Naive thymus-derived CD8-positive, alpha-beta T cell (primary cell): ENCODE measurements around the gene CTIF. TPM values are rescaled to one million over a fixed set of nuclear protein-coding genes. Genes with fewer than 3 reads are reported as not detected.

ENCODE experiments used
- ATAC-seq, 2 donors: fragments of 150-1000 bp; cut with Tn5 transposase in 1 of 2; sonication (Bioruptor Pico), chemical (Tn5 transposase) in 1 of 2; 1 replicate in 1 of 2; 2 replicates in 1 of 2; pipeline ENCODE4 v1.10.0; 2021; ENCODE audit warnings: mild to moderate bottlenecking in 2 of 2, moderate library complexity in 2 of 2
- POLR2A ChIA-PET: fragments of 350-600 bp; sonication (Branson Sonifier 250); formaldehyde crosslinking; loops from one replicate; lab custom pipeline; 2021; ENCODE audit warnings: antibody characterized with exemption; lab: Charles Lee
- DNase-seq, 10 donors: peaks; one replicate each; pipeline versions ENCODE4 v3.0.0 to v3.0.0-alpha.2; 2020 to 2022
- H3K27ac Mint-ChIP-seq, 10 donors: one replicate each; pipeline ENCODE4 v1.8.0; 2020 to 2022; ENCODE audit warnings: mild to moderate bottlenecking in 10 of 10, mixed read lengths in 10 of 10, moderate library complexity in 4 of 10, inconsistent platforms in 1 of 10
- H3K27me3 Mint-ChIP-seq, 5 donors: one replicate each; pipeline ENCODE4 v1.8.0; 2021 to 2022; ENCODE audit warnings: mixed read lengths in 5 of 5
- H3K36me3 Mint-ChIP-seq, 3 donors: one replicate each; pipeline ENCODE4 v1.8.0; 2020 to 2022; ENCODE audit warnings: mixed read lengths in 3 of 3, mild to moderate bottlenecking in 2 of 3, inconsistent platforms in 1 of 3
- H3K4me1 Mint-ChIP-seq, 4 donors: one replicate each; pipeline ENCODE4 v1.8.0; 2021 to 2022; ENCODE audit warnings: mixed read lengths in 4 of 4
- H3K4me3 Mint-ChIP-seq, 10 donors: one replicate each; pipeline ENCODE4 v1.8.0; 2020 to 2022; ENCODE audit warnings: mild to moderate bottlenecking in 10 of 10, mixed read lengths in 10 of 10, moderate library complexity in 6 of 10, inconsistent platforms in 1 of 10
- H3K9me3 Mint-ChIP-seq, 9 donors: one replicate each; pipeline ENCODE4 v1.8.0; 2020 to 2022; ENCODE audit warnings: mixed read lengths in 9 of 9, mild to moderate bottlenecking in 3 of 9, inconsistent platforms in 1 of 9, moderate library complexity in 1 of 9
- polyA plus RNA-seq, 3 donors: library from polyadenylated mRNA; unstranded; fragments of 300-500 nt; fragmentation: Illumina TruSeq; gene quantifications; one replicate each; pipeline ENCODE4 v1.2.3, GENCODE V29; 2021
- total RNA-seq, 8 experiments: library from RNA in 2 of 8; stranded (reverse) in 2 of 8; gene quantifications; one replicate each; pipeline ENCODE4 v1.2.3 and lab custom pipeline; 2021 to 2026

Gene CTIF
- total and polyA plus RNA-seq, 5 experiments from 2014 or later, result 0.06 to 3.4 (median 2.0) TPM; not detected in 2

DNA sequence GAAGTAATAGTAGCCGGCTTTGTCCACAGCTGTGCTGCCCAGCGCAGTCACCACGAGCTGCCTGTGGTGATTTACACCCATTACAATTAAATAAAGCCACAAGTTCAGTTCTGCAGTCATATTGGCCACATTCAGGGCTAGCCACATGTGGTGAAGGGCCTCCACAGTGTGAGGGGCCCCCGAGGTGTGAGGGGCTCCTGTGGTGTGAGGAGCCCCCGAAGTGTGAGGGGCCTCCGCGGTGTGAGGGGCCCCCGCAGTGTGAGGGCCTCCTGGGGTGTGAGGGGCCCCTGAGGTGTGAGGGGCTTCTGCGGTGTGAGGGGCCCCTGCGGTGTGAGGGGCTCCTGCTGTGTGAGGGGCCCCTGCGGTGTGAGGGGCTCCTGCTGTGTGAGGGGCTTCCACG, 191.2 kb downstream of the CTIF start:
- POLR2A ChIA-PET, result no interaction called here
- Mint-ChIP-seq H3K27me3 (no peaks in the 10 kb centered on the region), H3K27ac (no peak overlapping the region), H3K4me3 (no peak overlapping the region), H3K36me3 (no peaks in the 10 kb centered on the region), H3K4me1 (peaks cover 1 to 2% (median 2%) of the 10 kb centered on the region in 4 donors), H3K9me3 (no peaks in the 10 kb centered on the region)
- ATAC-seq (no peak), DNase-seq (no peak)

DNA sequence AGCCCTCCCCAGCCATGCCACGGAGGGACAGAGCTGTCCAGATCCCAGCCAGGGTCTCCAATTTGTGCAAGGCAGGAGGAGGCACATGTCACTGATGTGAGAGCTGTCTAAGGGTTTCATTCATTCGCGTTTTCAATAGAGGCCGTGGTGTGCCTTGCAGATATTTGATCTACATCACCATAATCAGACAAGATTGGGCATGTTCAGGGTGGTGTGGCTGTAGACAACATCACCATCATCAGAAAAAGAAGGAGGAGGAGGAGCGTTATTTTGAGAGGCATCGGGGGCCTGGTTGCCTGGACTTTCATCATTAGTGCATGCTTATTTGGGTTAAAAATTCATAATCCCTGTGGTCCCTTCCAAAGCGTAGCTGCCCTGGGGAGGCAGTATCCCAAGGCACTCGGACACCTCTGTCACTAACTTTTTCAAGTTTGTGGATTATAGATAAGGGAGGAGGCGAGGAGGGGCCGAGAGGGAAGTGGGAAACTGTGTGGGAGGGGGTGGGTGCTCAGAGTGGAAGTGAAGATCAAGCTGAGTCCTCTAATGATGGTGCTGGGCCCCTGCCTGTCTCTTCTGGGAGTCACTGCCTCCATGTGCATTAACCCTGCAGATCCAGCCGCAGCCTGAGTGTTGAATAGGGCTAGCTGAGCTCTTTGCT, 194.1 kb downstream of the CTIF start:
- no peak overlapping the region for H3K4me3 Mint-ChIP-seq
- H3K9me3 Mint-ChIP-seq, result no peaks in the 10 kb centered on the region
- DNase-seq, result no peak
- no peaks in the 10 kb centered on the region for H3K27me3 Mint-ChIP-seq
- no peaks in the 10 kb centered on the region for H3K36me3 Mint-ChIP-seq
- POLR2A ChIA-PET, result no interaction called here
- no peak for ATAC-seq
- H3K4me1 Mint-ChIP-seq, result peaks cover 5 to 7% (median 5%) of the 10 kb centered on the region in 4 donors
- H3K27ac Mint-ChIP-seq, result peak overlapping the region in 1 of 10 donors; percentile 48

DNA sequence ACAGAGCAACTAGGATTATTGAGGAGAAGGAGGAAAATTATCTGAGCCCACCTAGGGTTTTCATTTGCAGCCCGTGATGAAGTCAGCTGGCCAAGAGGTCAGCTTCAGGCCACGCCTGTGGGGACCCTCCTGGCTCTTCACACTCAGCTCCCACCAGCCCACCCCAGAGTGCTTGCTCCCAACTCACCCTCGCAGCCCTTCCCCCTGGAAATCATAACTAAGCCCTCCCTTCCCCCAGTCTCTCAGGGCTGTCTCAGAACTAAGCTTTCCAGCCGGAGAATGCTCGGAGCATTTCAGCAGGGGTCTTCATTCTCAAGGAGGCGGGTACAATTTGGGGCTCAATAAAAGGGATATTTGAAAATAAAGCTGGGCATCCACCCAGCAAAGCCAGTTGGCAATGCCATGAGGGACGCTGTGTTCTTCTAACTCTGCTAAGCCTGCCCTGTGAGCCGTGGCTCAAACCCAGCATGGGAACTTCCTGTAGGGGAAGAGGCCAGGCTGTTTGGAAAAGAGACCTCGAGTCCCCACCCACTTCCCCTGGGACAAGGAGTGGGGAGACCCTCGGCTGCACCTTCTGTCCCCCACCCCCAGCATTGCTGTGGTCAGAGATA, 194.9 kb downstream of the CTIF start:
- peaks cover 5 to 8% (median 6%) of the 10 kb centered on the region in 4 donors for H3K4me1 Mint-ChIP-seq
- H3K9me3 Mint-ChIP-seq, result no peaks in the 10 kb centered on the region
- POLR2A ChIA-PET, result no interaction called here
- DNase-seq, result no peak
- ATAC-seq, result no peak
- H3K4me3 Mint-ChIP-seq, result no peak overlapping the region
- no peak overlapping the region for H3K27ac Mint-ChIP-seq
- no peaks in the 10 kb centered on the region for H3K27me3 Mint-ChIP-seq
- H3K36me3 Mint-ChIP-seq, result no peaks in the 10 kb centered on the region

DNA sequence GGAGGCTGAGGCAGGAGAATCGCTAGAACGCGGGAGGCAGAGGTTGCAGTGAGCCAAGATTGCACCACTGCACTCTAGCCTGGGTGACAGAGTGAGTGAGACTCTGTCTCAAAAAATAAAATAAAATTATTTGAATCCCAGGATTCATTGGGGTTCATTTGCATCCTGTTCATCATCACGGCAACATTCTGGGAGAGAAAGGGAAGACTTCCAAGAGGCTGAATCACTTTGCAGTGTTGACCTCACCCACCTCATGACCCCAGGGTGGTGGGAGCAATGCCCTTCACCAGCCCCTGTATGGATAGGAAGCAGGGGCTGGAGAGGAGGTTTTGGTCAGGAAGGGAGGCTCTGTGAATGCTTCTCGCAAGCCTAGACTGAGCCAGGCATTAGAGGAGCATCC, 195.6 kb downstream of the CTIF start:
- no peak for DNase-seq
- H3K27me3 Mint-ChIP-seq, result no peaks in the 10 kb centered on the region
- no peak overlapping the region for H3K27ac Mint-ChIP-seq
- no peaks in the 10 kb centered on the region for H3K9me3 Mint-ChIP-seq
- no peaks in the 10 kb centered on the region for H3K36me3 Mint-ChIP-seq
- no peak for ATAC-seq
- no peak overlapping the region for H3K4me3 Mint-ChIP-seq
- POLR2A ChIA-PET, result no interaction called here
- H3K4me1 Mint-ChIP-seq, result peaks cover 5 to 8% (median 6%) of the 10 kb centered on the region in 4 donors

DNA sequence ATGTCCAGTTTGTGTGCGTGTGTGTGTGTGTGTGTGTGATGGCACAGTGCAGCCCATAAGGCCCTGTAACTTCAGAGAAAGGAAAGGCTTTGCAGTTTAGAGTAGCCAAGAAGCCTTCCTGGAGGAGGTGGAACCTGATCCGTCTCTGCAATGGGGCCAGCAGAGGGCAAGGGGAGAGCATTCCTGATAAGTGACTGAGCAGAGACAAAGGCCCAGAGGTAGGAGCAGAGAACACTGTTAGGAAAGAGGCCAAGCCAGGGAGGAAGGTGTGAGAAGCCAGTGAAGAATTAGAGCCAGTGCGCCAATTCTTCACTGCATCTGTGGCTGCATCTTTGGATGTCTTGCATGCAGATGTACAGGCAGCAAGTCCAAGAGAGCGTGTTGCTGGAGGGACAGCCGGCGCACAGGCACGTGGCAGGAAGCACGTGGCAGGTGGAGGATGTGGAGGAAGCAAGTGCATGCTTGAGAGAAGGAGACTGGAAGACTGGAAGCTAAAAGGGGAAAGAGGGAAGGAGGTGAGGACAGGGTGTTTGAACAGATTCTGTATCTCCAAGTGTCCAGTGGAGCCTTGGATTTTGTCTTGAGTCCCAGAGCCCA, 196.3 kb downstream of the CTIF start:
- Mint-ChIP-seq H3K27me3 (no peaks in the 10 kb centered on the region), H3K36me3 (no peaks in the 10 kb centered on the region), H3K4me3 (no peak overlapping the region), H3K27ac (peak overlapping the region in 1 of 10 donors; percentile 54), H3K4me1 (peaks cover 5 to 8% (median 6%) of the 10 kb centered on the region in 4 donors), H3K9me3 (no peaks in the 10 kb centered on the region)
- DNase-seq (no peak), ATAC-seq (no peak)
- POLR2A ChIA-PET, result no interaction called here

DNA sequence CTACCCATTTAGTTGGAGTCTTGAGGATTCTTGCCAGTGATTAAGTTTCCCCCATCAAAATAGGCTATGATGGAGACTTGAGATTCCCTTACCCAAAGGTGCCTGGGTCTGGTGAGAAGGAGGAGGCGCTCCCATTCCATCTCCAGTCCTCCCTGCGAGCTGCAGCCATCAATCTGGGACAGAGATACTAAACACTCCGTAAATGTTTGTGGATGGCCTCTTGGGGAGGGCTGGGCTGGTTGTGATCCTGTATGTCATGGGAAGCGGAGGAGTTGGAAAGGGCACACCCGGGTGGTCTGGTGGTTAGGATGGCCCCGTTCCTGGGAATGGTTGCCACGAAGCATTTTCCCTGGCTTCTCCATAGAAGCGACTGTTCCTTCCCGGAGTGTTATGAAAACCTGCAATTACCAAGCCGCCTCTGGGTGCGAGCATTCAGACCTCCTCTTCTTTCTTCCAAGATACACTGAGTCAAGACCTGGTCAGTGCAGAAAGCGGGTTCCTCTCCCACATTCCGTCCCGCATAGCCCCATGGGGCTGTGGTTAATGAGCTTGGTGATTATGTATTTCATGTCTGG, 196.9 kb downstream of the CTIF start:
- Mint-ChIP-seq H3K4me3 (no peak overlapping the region), H3K4me1 (peaks cover 5 to 8% (median 6%) of the 10 kb centered on the region in 4 donors), H3K9me3 (no peaks in the 10 kb centered on the region), H3K27ac (no peak overlapping the region), H3K27me3 (peaks cover 0 to 1% (median 0%) of the 10 kb centered on the region in 5 donors), H3K36me3 (no peaks in the 10 kb centered on the region)
- POLR2A ChIA-PET, result no interaction called here
- DNase-seq (no peak), ATAC-seq (no peak)

DNA sequence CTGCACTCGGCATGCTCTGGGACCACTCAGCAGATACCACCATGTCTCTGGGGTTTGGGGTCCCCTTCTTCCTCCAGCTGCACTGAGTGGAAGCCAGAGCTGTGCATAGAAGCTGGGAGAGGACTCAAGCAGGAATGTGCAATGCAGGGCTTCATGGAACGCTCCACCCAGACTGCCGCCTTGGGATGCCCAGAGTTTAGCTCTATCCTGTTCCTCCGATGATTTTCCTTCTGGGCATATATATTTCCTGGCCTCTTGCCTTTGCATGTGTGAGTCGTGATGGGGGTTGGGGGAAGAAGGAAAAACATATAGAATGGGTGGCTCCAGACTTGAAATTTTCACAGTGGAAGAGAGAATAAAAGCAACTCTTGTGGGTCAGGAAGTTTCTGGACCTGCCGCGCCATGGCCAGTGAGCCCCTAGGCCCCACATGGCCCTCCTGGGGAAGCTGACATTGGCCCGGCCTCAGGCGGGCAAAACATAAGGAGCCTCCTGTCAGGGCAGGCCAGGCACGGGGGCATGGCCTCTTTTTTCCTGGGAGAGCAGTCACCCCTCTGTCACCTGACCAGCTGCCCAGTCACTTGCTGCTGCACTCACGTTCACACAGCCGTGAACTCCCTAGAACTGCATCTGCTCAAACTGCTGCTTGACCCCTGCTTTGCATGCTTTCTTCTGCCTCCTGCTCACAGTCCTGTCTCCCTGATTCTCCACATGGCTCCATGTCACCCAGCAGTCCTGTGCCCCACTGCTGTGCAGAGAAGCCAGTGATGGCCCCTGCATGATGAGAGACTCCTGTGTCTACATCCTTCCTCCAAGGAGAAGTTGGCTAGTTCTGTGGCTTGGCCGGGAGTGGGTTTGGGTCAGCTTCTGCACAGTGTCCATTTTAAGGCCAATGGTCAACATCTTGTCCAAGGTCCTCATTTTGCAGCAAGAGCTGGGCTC, 197.8 kb downstream of the CTIF start:
- Mint-ChIP-seq H3K4me1 (peaks cover 5 to 8% (median 6%) of the 10 kb centered on the region in 4 donors), H3K27me3 (peaks cover 0 to 1% (median 0%) of the 10 kb centered on the region in 5 donors), H3K36me3 (no peaks in the 10 kb centered on the region), H3K27ac (no peak overlapping the region), H3K9me3 (no peaks in the 10 kb centered on the region), H3K4me3 (no peak overlapping the region)
- POLR2A ChIA-PET, result no interaction called here
- ATAC-seq (no peak), DNase-seq (no peak)

DNA sequence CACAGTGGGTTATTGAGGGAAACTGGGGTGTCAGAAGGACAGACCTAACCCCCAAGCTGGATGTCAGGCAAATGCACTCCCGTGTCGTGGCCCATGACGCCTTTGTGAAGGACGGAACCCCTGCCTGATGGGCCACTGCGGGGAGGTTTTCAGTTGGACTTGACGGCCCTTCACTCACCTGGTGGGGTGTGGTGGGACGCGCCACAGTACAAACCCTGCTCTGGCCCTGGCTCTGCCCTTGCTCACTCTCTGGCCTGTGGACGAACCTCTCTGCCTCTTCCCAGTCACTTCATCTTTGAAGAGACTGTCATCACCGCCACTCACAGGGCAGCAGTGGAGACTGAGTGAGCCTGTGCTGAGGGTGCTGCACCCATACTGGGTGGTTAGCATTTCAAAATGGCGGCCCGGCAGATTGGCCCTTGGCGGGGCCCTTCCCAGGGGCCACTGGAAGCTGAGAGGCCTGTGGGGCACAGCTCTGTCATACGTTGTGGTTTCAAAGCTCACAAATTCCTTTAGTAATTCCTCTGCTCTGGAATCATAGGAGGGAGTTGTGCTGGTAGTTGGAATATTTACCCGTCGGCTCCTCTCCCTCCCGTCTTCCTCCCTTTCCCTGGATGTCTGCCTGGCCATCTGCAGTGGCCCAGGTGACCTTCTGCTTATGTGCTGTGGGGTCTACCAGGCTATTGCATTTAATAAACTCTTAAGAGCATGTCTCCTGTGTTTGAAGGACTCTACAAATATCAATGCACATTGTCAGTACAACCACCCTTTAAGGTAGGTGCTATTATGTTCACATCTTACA, 200.6 kb downstream of the CTIF start:
- Mint-ChIP-seq H3K9me3 (no peaks in the 10 kb centered on the region), H3K27ac (peak overlapping the region in 1 of 10 donors; percentile 68), H3K36me3 (no peaks in the 10 kb centered on the region), H3K27me3 (peaks cover 0 to 4% (median 0%) of the 10 kb centered on the region in 5 donors), H3K4me3 (no peak overlapping the region), H3K4me1 (peaks cover 5 to 8% (median 6%) of the 10 kb centered on the region in 4 donors)
- POLR2A ChIA-PET, result no interaction called here
- DNase-seq (no peak), ATAC-seq (no peak)

DNA sequence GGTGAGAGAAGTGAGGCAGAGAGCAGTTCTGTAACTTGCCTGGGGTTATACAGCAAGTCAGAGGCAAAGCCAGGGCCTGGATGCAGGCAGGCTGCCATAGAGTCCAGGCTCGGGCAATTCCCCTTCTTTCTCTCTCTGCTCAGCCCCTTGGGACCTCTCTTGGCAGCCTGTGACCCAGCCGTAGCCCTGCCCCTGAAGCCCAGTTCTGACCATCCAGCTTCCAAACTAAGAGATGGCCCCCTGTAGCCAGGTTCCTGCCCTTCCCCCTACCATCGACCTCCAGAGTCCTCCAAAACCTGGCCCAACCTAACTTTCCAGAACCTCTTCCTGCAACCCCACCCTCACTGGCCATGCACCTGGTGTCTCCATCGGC, 201.2 kb downstream of the CTIF start:
- POLR2A ChIA-PET, result no interaction called here
- ATAC-seq (no peak), DNase-seq (no peak)
- Mint-ChIP-seq H3K27me3 (peaks cover 0 to 4% (median 0%) of the 10 kb centered on the region in 5 donors), H3K27ac (no peak overlapping the region), H3K4me1 (peaks cover 3 to 5% (median 4%) of the 10 kb centered on the region in 4 donors), H3K9me3 (no peaks in the 10 kb centered on the region), H3K36me3 (no peaks in the 10 kb centered on the region), H3K4me3 (no peak overlapping the region)

DNA sequence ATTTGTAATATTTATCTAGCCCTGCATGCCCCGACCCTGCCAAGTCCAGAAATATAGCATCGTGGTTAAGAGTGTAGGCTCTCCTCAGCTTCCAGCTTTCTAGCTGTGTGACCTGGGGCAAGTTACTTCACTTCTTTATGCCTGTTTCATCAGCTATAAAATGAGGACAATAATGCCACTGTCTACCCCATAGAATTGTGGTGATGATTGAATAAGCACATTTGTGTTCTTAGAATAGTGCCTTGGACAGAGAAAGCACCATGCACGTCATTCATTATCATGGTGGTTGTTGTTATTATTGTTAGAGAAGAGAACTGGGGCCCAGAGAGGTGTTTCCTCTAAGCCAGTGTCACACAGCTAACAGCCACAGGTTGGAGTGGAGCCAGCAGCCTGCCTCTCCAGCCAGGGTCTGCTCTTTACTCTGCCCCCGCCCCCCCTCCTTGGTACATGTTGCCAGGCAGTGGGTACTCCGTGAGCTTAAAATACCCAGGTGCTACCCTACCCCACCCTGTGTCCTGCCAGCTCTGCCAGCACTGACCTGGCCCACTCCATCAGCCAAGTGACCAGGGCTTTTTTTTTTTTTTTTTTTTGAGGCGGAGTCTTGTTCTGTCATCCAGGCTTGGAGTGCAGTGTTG, 202.1 kb downstream of the CTIF start:
- Mint-ChIP-seq H3K4me3 (no peak overlapping the region), H3K9me3 (no peaks in the 10 kb centered on the region), H3K36me3 (no peaks in the 10 kb centered on the region), H3K27ac (no peak overlapping the region), H3K27me3 (peaks cover 0 to 4% (median 0%) of the 10 kb centered on the region in 5 donors), H3K4me1 (peaks cover 0 to 2% (median 0%) of the 10 kb centered on the region in 4 donors)
- DNase-seq (no peak), ATAC-seq (no peak)
- POLR2A ChIA-PET, result no interaction called here

DNA sequence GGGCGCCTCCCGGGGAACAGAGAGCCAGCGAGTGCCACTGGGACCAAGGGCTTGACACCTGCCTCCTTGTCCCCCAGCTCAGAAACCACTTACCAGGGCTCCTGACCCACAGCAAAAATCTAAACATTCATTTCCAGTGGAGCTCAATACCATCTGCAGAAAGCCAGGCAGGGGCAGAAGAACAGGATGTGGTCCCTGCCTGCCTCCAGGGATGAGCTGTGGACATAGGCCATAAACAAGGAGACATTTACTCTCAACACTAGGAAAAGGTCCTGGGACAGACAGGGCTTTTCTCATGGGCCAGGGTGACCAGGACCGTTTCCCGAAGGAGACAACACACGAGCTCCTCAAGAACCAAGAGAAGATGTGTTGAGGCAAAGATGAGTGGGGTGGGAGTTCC, 203.0 kb downstream of the CTIF start:
- no peak for DNase-seq
- Mint-ChIP-seq H3K4me3 (no peak overlapping the region), H3K36me3 (no peaks in the 10 kb centered on the region), H3K9me3 (no peaks in the 10 kb centered on the region), H3K4me1 (peaks cover 0 to 2% (median 0%) of the 10 kb centered on the region in 4 donors), H3K27me3 (peaks cover 0 to 4% (median 0%) of the 10 kb centered on the region in 5 donors), H3K27ac (no peak overlapping the region)
- ATAC-seq, result no peak
- POLR2A ChIA-PET, result no interaction called here
